Psoas muscle (tissue), 8 donors: ENCODE data around the gene FGFR1OP2. TPM values are rescaled to one million over a fixed set of nuclear protein-coding genes. Genes with fewer than 3 reads are reported as not detected.
"Not testable (repeated sequence)": the region's sequence is repeated elsewhere in the genome, so short reads cannot be mapped to it uniquely, and the experiment has no call there.

ENCODE experiments used
- ATAC-seq, 4 donors: fragments of 200-7000 bp; cut with Tn5 transposase; one replicate each; pipeline ENCODE4 v1.9.1; 2020; ENCODE audit warnings: moderate library complexity in 3 of 4, mild to moderate bottlenecking in 2 of 4
- DNase-seq, 2 donors: peaks; one replicate each; pipeline ENCODE4 v3.0.0-alpha.2; 2020
- H3K27ac ChIP-seq: fragments of 200-600 bp; one replicate; pipeline ENCODE4 v1.8.0; 2022
- H3K27me3 ChIP-seq, 3 donors: fragments of 200-600 bp in 1 of 3; one replicate each; pipeline versions ENCODE4 v1.6.1 to v1.8.0; 2013 to 2022; ENCODE audit warnings: low read length in 2 of 3, mild to moderate bottlenecking in 2 of 3, moderate library complexity in 1 of 3; ENCODE audit not compliant: insufficient read depth in 3 of 3
- H3K36me3 ChIP-seq, 2 donors: fragments of 200-600 bp in 1 of 2; one replicate each; pipeline versions ENCODE4 v1.6.1 to v1.8.0; 2013 to 2022; ENCODE audit warnings: low read depth in 1 of 2, mild to moderate bottlenecking in 1 of 2, moderate library complexity in 1 of 2; ENCODE audit not compliant: insufficient read depth in 1 of 2
- H3K4me1 ChIP-seq: fragments of 200-600 bp; one replicate; pipeline ENCODE4 v1.8.0; 2022
- H3K4me3 ChIP-seq: fragments of 200-600 bp; one replicate; pipeline ENCODE4 v1.8.0; 2022; ENCODE audit warnings: mild to moderate bottlenecking
- H3K9me3 ChIP-seq: fragments of 200-600 bp; one replicate; pipeline ENCODE4 v1.8.0; 2022
- WGBS, 3 donors: extraction: QIAGEN DNeasy Blood & Tissue Kit; methylation state at CpG; one replicate each; pipeline versions ENCODE4 v1.1.6 to v1.1.7; 2013; 5-methylcytosine and 5-hydroxymethylcytosine counted together
- intact Hi-C, 2 donors: fragments of 100-400 bp; cut with DNase I; formaldehyde crosslinking; loops; one replicate each; pipeline versions ENCODE4 v1.11.0 to v1.14.2; 2022
- polyA plus RNA-seq, 3 donors: library from polyadenylated mRNA; stranded (reverse); fragments of 200-250 nt; gene quantifications; one replicate each; pipeline ENCODE4 v1.2.3, GENCODE V29; 2013
- total RNA-seq, 4 donors: library from RNA; stranded (reverse); fragmentation: NEBNext Ultra II Directional in 2 of 4; extraction: Animal tissue kit (Norgen Biotek cat#: 25700) in 2 of 4; gene quantifications; one replicate each; pipeline versions ENCODE4 v1.2.1 to v1.2.4, GENCODE V29; 2021 to 2023
- TF ChIP-seq, protein P1 (sequence below): fragments of 200-600 bp; IDR thresholded peaks from one replicate; pipeline ENCODE4 v1.8.0; 2022; ENCODE audit warnings: antibody characterized with exemption
- donor health status: healthy with polysubstance abuse.
- donor health status: DM: no; HTN: no; CAD: no; lungs with moderate emphysema.
- donor health status: Bipolar disorder and iron deficiency.
- donor health status: healthy.
- donor health status: DM: yes; HTN: yes; CAD: no.
- donor health status: DM: no; HTN: no; CAD: no.
- donor health status: DM: no; HTN: no; CAD: no.
- donor health status: DM: yes; HTN: yes; CAD: no.

FGFR1OP2 gene
- total and polyA plus RNA-seq, 7 donors = 18.0 to 40.5 (median 27.2) TPM

DNA sequence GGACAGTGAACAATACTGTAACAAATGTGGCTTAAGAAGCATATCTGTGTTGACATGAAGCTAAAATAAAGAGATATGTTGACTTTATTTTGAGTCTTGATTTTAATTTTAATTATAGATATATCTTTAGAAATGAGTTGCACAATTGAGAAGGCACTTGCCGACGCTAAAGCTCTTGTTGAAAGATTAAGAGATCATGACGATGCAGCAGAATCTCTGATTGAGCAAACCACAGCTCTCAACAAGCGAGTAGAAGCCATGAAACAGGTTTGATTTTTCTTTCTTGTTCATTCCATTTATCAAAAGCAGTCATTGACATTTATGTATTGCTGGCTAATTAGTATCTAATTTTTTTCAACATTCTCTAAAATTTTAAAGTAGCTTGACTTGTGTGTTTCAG lies 15.8 kb downstream of the FGFR1OP2 start:
- Histone ChIP-seq H3K27ac (peak overlapping the region; percentile 46), H3K36me3 (peaks cover 0 to 35% of the 10 kb centered on the region in 2 donors), H3K4me1 (peaks cover 13% of the 10 kb centered on the region), H3K27me3 (no peaks in the 10 kb centered on the region), H3K9me3 (no peaks in the 10 kb centered on the region), H3K4me3 (peak overlapping the region; percentile 31)
- TF ChIP-seq, protein P1, sequence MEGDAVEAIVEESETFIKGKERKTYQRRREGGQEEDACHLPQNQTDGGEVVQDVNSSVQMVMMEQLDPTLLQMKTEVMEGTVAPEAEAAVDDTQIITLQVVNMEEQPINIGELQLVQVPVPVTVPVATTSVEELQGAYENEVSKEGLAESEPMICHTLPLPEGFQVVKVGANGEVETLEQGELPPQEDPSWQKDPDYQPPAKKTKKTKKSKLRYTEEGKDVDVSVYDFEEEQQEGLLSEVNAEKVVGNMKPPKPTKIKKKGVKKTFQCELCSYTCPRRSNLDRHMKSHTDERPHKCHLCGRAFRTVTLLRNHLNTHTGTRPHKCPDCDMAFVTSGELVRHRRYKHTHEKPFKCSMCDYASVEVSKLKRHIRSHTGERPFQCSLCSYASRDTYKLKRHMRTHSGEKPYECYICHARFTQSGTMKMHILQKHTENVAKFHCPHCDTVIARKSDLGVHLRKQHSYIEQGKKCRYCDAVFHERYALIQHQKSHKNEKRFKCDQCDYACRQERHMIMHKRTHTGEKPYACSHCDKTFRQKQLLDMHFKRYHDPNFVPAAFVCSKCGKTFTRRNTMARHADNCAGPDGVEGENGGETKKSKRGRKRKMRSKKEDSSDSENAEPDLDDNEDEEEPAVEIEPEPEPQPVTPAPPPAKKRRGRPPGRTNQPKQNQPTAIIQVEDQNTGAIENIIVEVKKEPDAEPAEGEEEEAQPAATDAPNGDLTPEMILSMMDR = no peak
- ATAC-seq (peak; percentile 78 to 90 (median 88)), DNase-seq (no peak)
- intact Hi-C loops = no loop called here
- 37 to 54% (median 40%) methylated on average over 4 of the region's 4 CpGs for WGBS, 3 donors

GRCh38 chr12:26961391-26961790 lies 23.1 kb downstream of the FGFR1OP2 start:
- H3K9me3 ChIP-seq, intact Hi-C loops, H3K27ac ChIP-seq, H3K27me3 ChIP-seq, H3K4me3 ChIP-seq, DNase-seq, H3K4me1 ChIP-seq: not testable (repeated sequence)
- ATAC-seq = peak in 2 of 4 donors; percentile 39 to 54
- 66 to 88% (median 73%) methylated on average over 7 of the region's 7 CpGs for WGBS, 3 donors
- peaks cover 0 to 83% of the 10 kb centered on the region in 2 donors for H3K36me3 ChIP-seq

- TF ChIP-seq, protein P1 = no peak
- Histone ChIP-seq H3K4me3 (no peak overlapping the region), H3K9me3 (no peaks in the 10 kb centered on the region), H3K36me3 (peaks cover 0 to 83% of the 10 kb centered on the region in 2 donors), H3K27ac (no peak overlapping the region), H3K4me1 (no peaks in the 10 kb centered on the region), H3K27me3 (no peaks in the 10 kb centered on the region)
- intact Hi-C loops = no loop called here
- DNase-seq = no peak
- no peak for ATAC-seq
- 86 to 92% (median 86%) methylated on average over 1 of the region's 1 CpG for WGBS, 3 donors
Measured at GRCh38 chr12:26961803-26962202, 23.5 kb downstream of the FGFR1OP2 start.

- intact Hi-C loops = no loop called here
- no peak overlapping the region for H3K4me3 ChIP-seq
- no peak overlapping the region for H3K27ac ChIP-seq
- TF ChIP-seq, protein P1 = no peak
- no peak for ATAC-seq
- H3K9me3 ChIP-seq = no peaks in the 10 kb centered on the region
- DNase-seq = no peak
- no peaks in the 10 kb centered on the region for H3K4me1 ChIP-seq
- 87 to 100% (median 96%) methylated on average over 1 of the region's 1 CpG for WGBS, 3 donors
- H3K36me3 ChIP-seq = peaks cover 0 to 83% of the 10 kb centered on the region in 2 donors
- no peaks in the 10 kb centered on the region for H3K27me3 ChIP-seq
Measured at GRCh38 chr12:26963413-26963812, 25.1 kb downstream of the FGFR1OP2 start.

DNA sequence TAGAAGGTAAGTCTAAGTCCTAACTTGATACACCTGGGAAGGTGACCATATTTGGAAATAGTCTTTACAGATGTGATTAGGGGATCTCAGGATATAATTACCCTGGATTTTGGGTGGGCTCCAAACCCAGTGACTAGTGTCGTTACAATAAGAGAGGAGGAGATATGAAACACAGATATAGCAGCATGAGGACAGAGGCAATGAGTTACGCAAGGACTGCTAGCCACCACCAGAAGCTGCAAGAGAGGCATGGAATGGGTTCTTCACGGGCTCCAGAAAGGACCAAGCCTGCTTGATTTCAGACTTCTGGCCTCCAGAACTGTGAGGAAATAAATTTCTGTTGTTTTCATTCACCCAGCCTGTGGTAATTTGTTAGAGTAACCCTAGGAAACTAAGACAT lies 28.6 kb downstream of the FGFR1OP2 start:
- intact Hi-C loops = no loop called here
- Histone ChIP-seq H3K36me3 (peaks cover 0 to 78% of the 10 kb centered on the region in 2 donors), H3K9me3 (no peaks in the 10 kb centered on the region), H3K4me1 (no peaks in the 10 kb centered on the region), H3K4me3 (no peak overlapping the region), H3K27ac (no peak overlapping the region), H3K27me3 (no peaks in the 10 kb centered on the region)
- 81 to 85% (median 81%) methylated on average over 3 of the region's 3 CpGs for WGBS, 3 donors
- no peak for DNase-seq
- TF ChIP-seq, protein P1 = no peak
- no peak for ATAC-seq
